ENCODE measurements around the gene IL23A. TPM values are rescaled to one million over a fixed set of nuclear protein-coding genes. Genes with fewer than 3 reads are reported as not detected.

IL23A gene
- total and polyA plus RNA-seq, 2 of the 13 experiments (the other 11 are each of a cell fraction or from before 2014, with no cell fraction given), result 0.33 to 0.35 TPM

DNA sequence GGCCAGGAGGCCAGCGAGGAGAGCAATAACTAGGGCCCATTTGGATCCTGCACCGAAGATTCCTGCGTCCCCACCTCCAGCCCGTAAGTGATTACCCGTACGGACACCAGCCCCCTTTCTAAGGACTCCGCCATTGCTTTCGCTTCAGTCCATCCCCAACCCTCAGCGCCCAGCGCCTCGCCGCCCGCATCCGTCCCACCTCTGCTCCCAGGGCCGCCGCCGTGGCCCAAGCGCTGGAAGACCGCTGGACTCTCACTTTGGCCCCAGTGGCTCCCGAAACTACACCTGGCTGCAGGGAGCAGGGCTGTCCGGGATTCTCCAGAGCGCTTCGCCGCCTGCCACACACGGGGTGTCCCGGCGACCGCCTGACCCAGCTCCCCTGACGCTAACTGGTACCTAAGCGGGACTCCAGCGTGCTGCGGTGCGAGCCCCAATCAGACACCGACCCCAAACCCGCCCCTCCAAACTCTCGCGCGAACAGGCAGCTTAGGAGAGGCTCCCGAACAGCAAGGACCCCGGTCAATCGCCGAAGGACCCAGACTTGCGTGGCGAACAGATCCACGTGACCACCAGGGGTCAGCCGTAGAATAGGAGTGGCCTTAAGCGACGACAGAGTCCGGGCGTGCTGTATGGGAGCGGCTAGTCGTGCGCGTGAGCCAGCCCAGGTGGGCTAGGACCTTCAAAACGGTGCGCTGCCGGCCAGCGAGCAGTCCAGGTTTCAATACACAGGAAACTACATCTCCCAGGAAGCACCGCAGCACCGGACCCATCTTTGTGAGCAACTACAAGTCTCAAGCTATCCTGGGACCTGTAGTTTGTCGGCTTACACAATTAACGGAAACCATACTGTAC lies 22.8 kb upstream of the IL23A start, which contains the start of gene CNPY2 (continued):
- TF ChIP-seq ZNF616 (CRISPR knock-in tag; IDR thresholded peaks at IDR 0.05; ENCODE audit: low read depth) (no peak), MXD4 (CRISPR knock-in tag; IDR thresholded peaks at IDR 0.05) (peak; percentile 66; the same call in 1 of the 2 replicates), CBX5 (CRISPR knock-in tag; IDR thresholded peaks at IDR 0.05; ENCODE audit: borderline replicate concordance) (no peak; the same call in 1 of the 2 replicates), ZNF883 (CRISPR knock-in tag; IDR thresholded peaks at IDR 0.05; ENCODE audit: not compliant biosample characterization) (peak; percentile 23), ZNF121 (CRISPR knock-in tag; IDR thresholded peaks at IDR 0.05) (no peak), ZNF136 (CRISPR knock-in tag; IDR thresholded peaks at IDR 0.05; ENCODE audit: low read depth) (peak; percentile 85; the same call in 1 of the 2 replicates), NCOA5 (CRISPR knock-in tag; IDR thresholded peaks at IDR 0.05) (no peak), SCMH1 (CRISPR knock-in tag; IDR thresholded peaks at IDR 0.05; ENCODE audit: borderline replicate concordance) (no peak), KDM1A (CRISPR knock-in tag; IDR thresholded peaks at IDR 0.05) (no peak), ZNF501 (CRISPR knock-in tag; IDR thresholded peaks at IDR 0.05) (peak; percentile 88), CC2D1A (CRISPR knock-in tag; IDR thresholded peaks at IDR 0.05) (no peak), ZNF547 (CRISPR knock-in tag; IDR thresholded peaks at IDR 0.05) (peak; percentile 31; the same call in 1 of the 2 replicates), RAD51 (IDR thresholded peaks at IDR 0.05; ENCODE audit: borderline replicate concordance) (peak; percentile 78)
- TF ChIP-seq, protein P1, sequence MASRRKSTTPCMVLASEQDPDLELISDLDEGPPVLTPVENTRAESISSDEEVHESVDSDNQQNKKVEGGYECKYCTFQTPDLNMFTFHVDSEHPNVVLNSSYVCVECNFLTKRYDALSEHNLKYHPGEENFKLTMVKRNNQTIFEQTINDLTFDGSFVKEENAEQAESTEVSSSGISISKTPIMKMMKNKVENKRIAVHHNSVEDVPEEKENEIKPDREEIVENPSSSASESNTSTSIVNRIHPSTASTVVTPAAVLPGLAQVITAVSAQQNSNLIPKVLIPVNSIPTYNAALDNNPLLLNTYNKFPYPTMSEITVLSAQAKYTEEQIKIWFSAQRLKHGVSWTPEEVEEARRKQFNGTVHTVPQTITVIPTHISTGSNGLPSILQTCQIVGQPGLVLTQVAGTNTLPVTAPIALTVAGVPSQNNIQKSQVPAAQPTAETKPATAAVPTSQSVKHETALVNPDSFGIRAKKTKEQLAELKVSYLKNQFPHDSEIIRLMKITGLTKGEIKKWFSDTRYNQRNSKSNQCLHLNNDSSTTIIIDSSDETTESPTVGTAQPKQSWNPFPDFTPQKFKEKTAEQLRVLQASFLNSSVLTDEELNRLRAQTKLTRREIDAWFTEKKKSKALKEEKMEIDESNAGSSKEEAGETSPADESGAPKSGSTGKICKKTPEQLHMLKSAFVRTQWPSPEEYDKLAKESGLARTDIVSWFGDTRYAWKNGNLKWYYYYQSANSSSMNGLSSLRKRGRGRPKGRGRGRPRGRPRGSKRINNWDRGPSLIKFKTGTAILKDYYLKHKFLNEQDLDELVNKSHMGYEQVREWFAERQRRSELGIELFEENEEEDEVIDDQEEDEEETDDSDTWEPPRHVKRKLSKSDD (CRISPR knock-in tag; IDR thresholded peaks at IDR 0.05; ENCODE audit: low read depth), result peak; percentile 20; the same call in 1 of the 2 replicates
- TF ChIP-seq, protein P2, sequence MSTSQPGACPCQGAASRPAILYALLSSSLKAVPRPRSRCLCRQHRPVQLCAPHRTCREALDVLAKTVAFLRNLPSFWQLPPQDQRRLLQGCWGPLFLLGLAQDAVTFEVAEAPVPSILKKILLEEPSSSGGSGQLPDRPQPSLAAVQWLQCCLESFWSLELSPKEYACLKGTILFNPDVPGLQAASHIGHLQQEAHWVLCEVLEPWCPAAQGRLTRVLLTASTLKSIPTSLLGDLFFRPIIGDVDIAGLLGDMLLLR (CRISPR knock-in tag; IDR thresholded peaks at IDR 0.05), result peak; percentile 45; the same call in 1 of the 2 replicates
- TF ChIP-seq, protein P3, sequence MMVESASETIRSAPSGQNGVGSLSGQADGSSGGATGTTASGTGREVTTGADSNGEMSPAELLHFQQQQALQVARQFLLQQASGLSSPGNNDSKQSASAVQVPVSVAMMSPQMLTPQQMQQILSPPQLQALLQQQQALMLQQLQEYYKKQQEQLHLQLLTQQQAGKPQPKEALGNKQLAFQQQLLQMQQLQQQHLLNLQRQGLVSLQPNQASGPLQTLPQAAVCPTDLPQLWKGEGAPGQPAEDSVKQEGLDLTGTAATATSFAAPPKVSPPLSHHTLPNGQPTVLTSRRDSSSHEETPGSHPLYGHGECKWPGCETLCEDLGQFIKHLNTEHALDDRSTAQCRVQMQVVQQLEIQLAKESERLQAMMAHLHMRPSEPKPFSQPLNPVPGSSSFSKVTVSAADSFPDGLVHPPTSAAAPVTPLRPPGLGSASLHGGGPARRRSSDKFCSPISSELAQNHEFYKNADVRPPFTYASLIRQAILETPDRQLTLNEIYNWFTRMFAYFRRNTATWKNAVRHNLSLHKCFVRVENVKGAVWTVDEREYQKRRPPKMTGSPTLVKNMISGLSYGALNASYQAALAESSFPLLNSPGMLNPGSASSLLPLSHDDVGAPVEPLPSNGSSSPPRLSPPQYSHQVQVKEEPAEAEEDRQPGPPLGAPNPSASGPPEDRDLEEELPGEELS (CRISPR knock-in tag; IDR thresholded peaks at IDR 0.05), result no peak; the same call in 1 of the 2 replicates
- TF ChIP-seq, protein P4, sequence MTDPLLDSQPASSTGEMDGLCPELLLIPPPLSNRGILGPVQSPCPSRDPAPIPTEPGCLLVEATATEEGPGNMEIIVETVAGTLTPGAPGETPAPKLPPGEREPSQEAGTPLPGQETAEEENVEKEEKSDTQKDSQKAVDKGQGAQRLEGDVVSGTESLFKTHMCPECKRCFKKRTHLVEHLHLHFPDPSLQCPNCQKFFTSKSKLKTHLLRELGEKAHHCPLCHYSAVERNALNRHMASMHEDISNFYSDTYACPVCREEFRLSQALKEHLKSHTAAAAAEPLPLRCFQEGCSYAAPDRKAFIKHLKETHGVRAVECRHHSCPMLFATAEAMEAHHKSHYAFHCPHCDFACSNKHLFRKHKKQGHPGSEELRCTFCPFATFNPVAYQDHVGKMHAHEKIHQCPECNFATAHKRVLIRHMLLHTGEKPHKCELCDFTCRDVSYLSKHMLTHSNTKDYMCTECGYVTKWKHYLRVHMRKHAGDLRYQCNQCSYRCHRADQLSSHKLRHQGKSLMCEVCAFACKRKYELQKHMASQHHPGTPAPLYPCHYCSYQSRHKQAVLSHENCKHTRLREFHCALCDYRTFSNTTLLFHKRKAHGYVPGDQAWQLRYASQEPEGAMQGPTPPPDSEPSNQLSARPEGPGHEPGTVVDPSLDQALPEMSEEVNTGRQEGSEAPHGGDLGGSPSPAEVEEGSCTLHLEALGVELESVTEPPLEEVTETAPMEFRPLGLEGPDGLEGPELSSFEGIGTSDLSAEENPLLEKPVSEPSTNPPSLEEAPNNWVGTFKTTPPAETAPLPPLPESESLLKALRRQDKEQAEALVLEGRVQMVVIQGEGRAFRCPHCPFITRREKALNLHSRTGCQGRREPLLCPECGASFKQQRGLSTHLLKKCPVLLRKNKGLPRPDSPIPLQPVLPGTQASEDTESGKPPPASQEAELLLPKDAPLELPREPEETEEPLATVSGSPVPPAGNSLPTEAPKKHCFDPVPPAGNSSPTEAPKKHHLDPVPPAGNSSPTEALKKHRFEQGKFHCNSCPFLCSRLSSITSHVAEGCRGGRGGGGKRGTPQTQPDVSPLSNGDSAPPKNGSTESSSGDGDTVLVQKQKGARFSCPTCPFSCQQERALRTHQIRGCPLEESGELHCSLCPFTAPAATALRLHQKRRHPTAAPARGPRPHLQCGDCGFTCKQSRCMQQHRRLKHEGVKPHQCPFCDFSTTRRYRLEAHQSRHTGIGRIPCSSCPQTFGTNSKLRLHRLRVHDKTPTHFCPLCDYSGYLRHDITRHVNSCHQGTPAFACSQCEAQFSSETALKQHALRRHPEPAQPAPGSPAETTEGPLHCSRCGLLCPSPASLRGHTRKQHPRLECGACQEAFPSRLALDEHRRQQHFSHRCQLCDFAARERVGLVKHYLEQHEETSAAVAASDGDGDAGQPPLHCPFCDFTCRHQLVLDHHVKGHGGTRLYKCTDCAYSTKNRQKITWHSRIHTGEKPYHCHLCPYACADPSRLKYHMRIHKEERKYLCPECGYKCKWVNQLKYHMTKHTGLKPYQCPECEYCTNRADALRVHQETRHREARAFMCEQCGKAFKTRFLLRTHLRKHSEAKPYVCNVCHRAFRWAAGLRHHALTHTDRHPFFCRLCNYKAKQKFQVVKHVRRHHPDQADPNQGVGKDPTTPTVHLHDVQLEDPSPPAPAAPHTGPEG (CRISPR knock-in tag; IDR thresholded peaks at IDR 0.05), result peak; percentile 28; the same call in 1 of the 2 replicates

Measured in HepG2 (cell line).